ENCODE results near the gene STON1. TPM values are rescaled to one million over a fixed set of nuclear protein-coding genes. Genes with fewer than 3 reads are reported as not detected.
"Not testable (repeated sequence)": the region's sequence is repeated elsewhere in the genome, so short reads cannot be mapped to it uniquely, and the experiment has no call there.

Gene STON1
- total RNA-seq, 1 donor from 2014 or later: 30.7 TPM

GRCh38 chr2:48528431-48528830 lies 1.5 kb upstream of the STON1 start:
- no peak for DNase-seq (ENCODE audit: low spot score)

- DNase-seq (ENCODE audit: low spot score): no peak
Measured at GRCh38 chr2:48529194-48529593, 760 bp upstream of the STON1 start.

- DNase-seq (ENCODE audit: low spot score): no peak
Measured at GRCh38 chr2:48529676-48530032, 300 bp upstream of the STON1 start.

- peak; percentile 33 for DNase-seq (ENCODE audit: low spot score)
Measured at GRCh38 chr2:48531141-48531648, 1.2 kb downstream of the STON1 start.

- no peak for DNase-seq (ENCODE audit: low spot score)
Measured at GRCh38 chr2:48532174-48532573, 2.2 kb downstream of the STON1 start.

GRCh38 chr2:48532824-48533223 lies 2.9 kb downstream of the STON1 start:
- DNase-seq (ENCODE audit: low spot score): no peak

GRCh38 chr2:48534781-48535180 lies 4.8 kb downstream of the STON1 start:
- no peak for DNase-seq (ENCODE audit: low spot score)

GRCh38 chr2:48540237-48540935 lies 10.4 kb downstream of the STON1 start:
- DNase-seq (ENCODE audit: low spot score): no peak

- no peak for DNase-seq (ENCODE audit: low spot score)
Measured at GRCh38 chr2:48541666-48542389, 11.9 kb downstream of the STON1 start.

GRCh38 chr2:48543895-48544294 lies 13.9 kb downstream of the STON1 start:
- DNase-seq (ENCODE audit: low spot score): no peak

- DNase-seq (ENCODE audit: low spot score): no peak
Measured at GRCh38 chr2:48545244-48545643, 15.3 kb downstream of the STON1 start.

GRCh38 chr2:48548840-48549239 lies 18.9 kb downstream of the STON1 start:
- DNase-seq (ENCODE audit: low spot score): peak; percentile 24

GRCh38 chr2:48549972-48550371 lies 20.0 kb downstream of the STON1 start:
- no peak for DNase-seq (ENCODE audit: low spot score)

- no peak for DNase-seq (ENCODE audit: low spot score)
Measured at GRCh38 chr2:48551548-48551947, 21.6 kb downstream of the STON1 start.

GRCh38 chr2:48555071-48555470 lies 25.1 kb downstream of the STON1 start:
- not testable (repeated sequence) for DNase-seq (ENCODE audit: low spot score)

- DNase-seq (ENCODE audit: low spot score): no peak
Measured at GRCh38 chr2:48558456-48558855, 28.5 kb downstream of the STON1 start.

- no peak for DNase-seq (ENCODE audit: low spot score)
Measured at GRCh38 chr2:48560546-48561209, 30.7 kb downstream of the STON1 start.

- DNase-seq (ENCODE audit: low spot score): no peak
Measured at GRCh38 chr2:48562281-48562680, 32.3 kb downstream of the STON1 start.

- no peak for DNase-seq (ENCODE audit: low spot score)
Measured at GRCh38 chr2:48566592-48567310, 36.8 kb downstream of the STON1 start.

GRCh38 chr2:48567671-48568070 lies 37.7 kb downstream of the STON1 start:
- no peak for DNase-seq (ENCODE audit: low spot score)

- DNase-seq (ENCODE audit: low spot score): no peak
Measured at GRCh38 chr2:48568547-48568946, 38.6 kb downstream of the STON1 start.

- DNase-seq (ENCODE audit: low spot score): no peak
Measured at GRCh38 chr2:48569433-48569832, 39.5 kb downstream of the STON1 start.
